Endothelial cell of umbilical vein (primary cell): ENCODE data around the gene SLC38A10. TPM values are rescaled to one million over a fixed set of nuclear protein-coding genes. Genes with fewer than 3 reads are reported as not detected.

Source experiments
- BruUV-seq: library from RNA; stranded (reverse); fragments of 400-500 nt; replicated peaks from 2 replicates; lab custom pipeline; 2021; lab: Mats Ljungman, UMichigan
- CTCF ChIA-PET: fragments of 300-600, 350-600 bp; sonication (Branson Sonifier 250); formaldehyde crosslinking; loops from one replicate; lab custom pipeline; 2021; ENCODE audit warnings: antibody characterized with exemption, inconsistent platforms; lab: Charles Lee
- POLR2A ChIA-PET: fragments of 300-600, 350-600 bp; sonication (Branson Sonifier 250); formaldehyde crosslinking; loops from one replicate; lab custom pipeline; 2021; ENCODE audit warnings: antibody characterized with exemption, inconsistent platforms; lab: Charles Lee
- DNase-seq: peaks from one replicate; pipeline ENCODE4 v3.0.0-alpha.2; 2011; ENCODE audit warnings: low read depth, low spot score
- FAIRE-seq: peaks from 2 replicates; lab custom pipeline; 2011; peaks lifted over from hg19 to GRCh38; lab: Jason Lieb, UNC
- H2AFZ ChIP-seq: 2 replicates; pipeline ENCODE4 v1.6.0; 2012; ENCODE audit warnings: low read depth, low read length, control low read depth, inconsistent platforms
- H3K27ac ChIP-seq: 2 replicates; pipeline ENCODE4 v1.5.1; 2011; ENCODE audit warnings: low read depth, mild to moderate bottlenecking, control low read depth, low read length, moderate library complexity; ENCODE audit not compliant: insufficient read depth
- H3K27me3 ChIP-seq, 2 experiments: 2 replicates each; pipeline versions ENCODE4 v1.6.0 to v1.6.1; 2011; ENCODE audit warnings: low read length in 2 of 2, mixed read lengths in 1 of 2; ENCODE audit not compliant: control insufficient read depth in 2 of 2, insufficient read depth in 2 of 2
- H3K36me3 ChIP-seq, 2 experiments: 2 replicates in 1 of 2; 3 replicates in 1 of 2; pipeline ENCODE4 v1.5.1; 2011; ENCODE audit warnings: low read length in 2 of 2, mild to moderate bottlenecking in 1 of 2, moderate library complexity in 1 of 2; ENCODE audit not compliant: control insufficient read depth in 2 of 2, insufficient read depth in 2 of 2; ENCODE audit errors: extremely low read depth in 1 of 2
- H3K4me1 ChIP-seq: 3 replicates; pipeline ENCODE4 v1.5.1; 2011; ENCODE audit warnings: mild to moderate bottlenecking, low read length; ENCODE audit not compliant: control insufficient read depth, insufficient read depth; ENCODE audit errors: extremely low read depth
- H3K4me2 ChIP-seq: 2 replicates; pipeline ENCODE4 v1.6.1; 2011; ENCODE audit warnings: low read length, control low read depth, mixed read lengths; ENCODE audit not compliant: insufficient read depth
- H3K4me3 ChIP-seq, 3 experiments: fragments of 200-600 bp in 1 of 3; sonication (generic), shearing (Covaris generic) in 1 of 3; replicated peaks in 1 of 3; 2 replicates each; pipeline ENCODE4 v1.5.1; 2011 to 2016; ENCODE audit warnings: control low read depth in 3 of 3, low read length in 3 of 3, mild to moderate bottlenecking in 2 of 3, inconsistent platforms in 1 of 3, low read depth in 1 of 3, moderate library complexity in 1 of 3; ENCODE audit not compliant: insufficient read depth in 1 of 3
- H3K79me2 ChIP-seq: 2 replicates; pipeline ENCODE4 v1.6.0; 2012; ENCODE audit warnings: low read length, inconsistent platforms; ENCODE audit not compliant: control insufficient read depth, insufficient read depth
- H3K9ac ChIP-seq: replicated peaks from 2 replicates; pipeline ENCODE3; 2011; ENCODE audit warnings: low read length, control low read depth; ENCODE audit not compliant: insufficient read depth; ENCODE audit errors: extremely low read depth
- H3K9me1 ChIP-seq: replicated peaks from 3 replicates; pipeline ENCODE4 v1.6.0; 2011; ENCODE audit warnings: mild to moderate bottlenecking, low read length; ENCODE audit not compliant: control insufficient read depth, insufficient read depth; ENCODE audit errors: extremely low read depth
- H3K9me3 ChIP-seq: replicated peaks from 2 replicates; pipeline ENCODE4 v1.5.1; 2012; ENCODE audit warnings: low read length, inconsistent platforms; ENCODE audit not compliant: control insufficient read depth, insufficient read depth
- H4K20me1 ChIP-seq: replicated peaks from 2 replicates; pipeline ENCODE3; 2011; ENCODE audit warnings: mild to moderate bottlenecking, low read length; ENCODE audit not compliant: control insufficient read depth, insufficient read depth; ENCODE audit errors: extremely low read depth
- EZH2 ChIP-seq: IDR thresholded peaks from 2 replicates; pipeline ENCODE4 v1.6.1; 2012; ENCODE audit warnings: borderline replicate concordance, low read depth, mild to moderate bottlenecking, moderate library complexity, low read length, inconsistent platforms; ENCODE audit not compliant: severe bottlenecking
- FOS ChIP-seq: IDR thresholded peaks from 2 replicates; pipeline ENCODE4 v1.6.1; 2011; ENCODE audit warnings: mild to moderate bottlenecking, low read length, moderate library complexity, borderline replicate concordance; ENCODE audit not compliant: insufficient read depth
- GATA2 ChIP-seq: IDR thresholded peaks from 2 replicates; pipeline ENCODE4 v1.7.0; 2011; ENCODE audit warnings: low read depth, mild to moderate bottlenecking, moderate library complexity, mixed read lengths, low read length; ENCODE audit not compliant: insufficient read length, insufficient read depth
- JUN ChIP-seq: IDR thresholded peaks from 2 replicates; pipeline ENCODE4 v1.6.1; 2011; ENCODE audit warnings: borderline replicate concordance, low read depth; ENCODE audit not compliant: insufficient read length, insufficient read depth
- MYC ChIP-seq: IDR thresholded peaks from one replicate; pipeline ENCODE4 v1.6.1; 2011; ENCODE audit warnings: mild to moderate bottlenecking, low read depth, low read length
- POLR2A ChIP-seq: IDR thresholded peaks from 2 replicates; pipeline ENCODE4 v1.6.1; 2012; ENCODE audit warnings: low read depth, mild to moderate bottlenecking, control low read depth, low read length
- POLR2AphosphoS5 ChIP-seq: IDR thresholded peaks from 2 replicates; pipeline ENCODE4 v1.6.1; 2012; ENCODE audit warnings: low read depth, mild to moderate bottlenecking, control low read depth, low read length, moderate library complexity; ENCODE audit not compliant: insufficient read depth
- dilution Hi-C: fragments of 300-500 bp; cut with MboI; formaldehyde crosslinking; loops from one replicate; pipeline ENCODE4 v1.15.0; 2019; ENCODE audit warnings: low sequenced_read_pairs; ENCODE audit not compliant: extremely low pct_ligation_motif_present
- intact Hi-C: fragments of 100-400 bp; cut with micrococcal nuclease; formaldehyde crosslinking; loops from one replicate; pipeline ENCODE4 v1.10.0; 2022
- polyA plus RNA-seq, 4 experiments: library from polyadenylated mRNA; depleted of rRNA in 3 of 4; stranded (reverse) in 3 of 4; unstranded in 1 of 4; fragments of >200 nt; gene quantifications; 2 replicates each; pipeline versions ENCODE4 v1.2.1 to v1.2.3, GENCODE V29; 2011 to 2012; ENCODE audit warnings: missing spikeins in 1 of 4
- total RNA-seq: library from RNA; stranded (reverse); gene quantifications from 2 replicates; pipeline ENCODE4 v1.2.3, GENCODE V29; 2021
- TF ChIP-seq, protein P1 (sequence below): IDR thresholded peaks from 2 replicates; pipeline ENCODE4 v1.6.1; 2011; ENCODE audit not compliant: insufficient read depth, insufficient read length
- TF ChIP-seq, protein P2 (sequence below), 2 donors: IDR thresholded peaks; 1 replicate in 1 of 2; 2 replicates in 1 of 2; pipeline ENCODE4 v1.5.1; 2011; ENCODE audit warnings: low read length in 2 of 2, mild to moderate bottlenecking in 2 of 2, moderate library complexity in 2 of 2, control low read depth in 1 of 2, inconsistent platforms in 1 of 2, low read depth in 1 of 2; ENCODE audit not compliant: insufficient read depth in 1 of 2; ENCODE audit errors: extremely low read depth in 1 of 2

SLC38A10 gene
- total and polyA plus RNA-seq, 2 donors (not counting 3 experiments of a cell fraction or from before 2014, with no cell fraction given), result 72.7 to 113 TPM

DNA sequence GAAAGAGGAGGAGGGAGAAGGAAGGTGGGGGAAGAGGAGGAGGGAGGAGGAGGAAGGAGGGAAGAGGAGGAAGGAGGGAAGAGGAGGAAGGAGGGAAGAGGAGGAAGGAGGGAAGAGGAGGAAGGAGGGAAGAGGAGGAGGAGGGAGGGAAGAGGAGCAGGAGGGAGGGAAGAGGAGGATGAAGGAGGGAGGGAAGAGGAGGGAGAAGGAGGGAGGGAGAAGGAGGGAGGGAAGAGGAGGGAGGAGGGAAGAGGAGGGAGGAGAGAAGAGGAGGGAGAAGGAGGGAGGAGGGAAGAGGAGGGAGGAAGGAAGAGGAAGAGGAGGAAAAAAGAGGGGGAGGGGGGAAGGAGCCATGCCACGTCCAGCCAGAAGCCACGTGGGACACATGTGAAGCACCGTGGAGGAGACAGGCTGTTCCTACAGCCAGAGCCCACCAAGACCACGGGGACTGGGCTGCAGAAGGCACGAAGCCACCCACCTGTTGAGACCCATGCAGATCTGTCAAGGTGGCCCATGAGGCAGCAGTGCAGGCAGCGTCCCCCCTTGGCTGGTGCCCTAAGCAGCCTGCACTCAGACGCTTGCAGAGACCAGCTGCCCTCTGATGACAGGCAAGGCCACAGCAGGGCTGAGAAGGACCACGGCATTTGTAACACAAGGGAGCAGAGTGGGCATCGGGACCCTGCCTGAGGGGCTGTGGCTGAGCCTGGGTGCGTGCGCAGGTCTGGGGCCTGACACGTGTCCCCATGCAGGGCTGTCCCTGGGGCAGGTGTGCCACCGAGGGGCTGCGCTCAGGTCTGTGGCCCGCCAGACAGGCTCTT lies 45.7 kb downstream of the SLC38A10 start:
- Histone ChIP-seq H3K79me2 (no peaks in the 10 kb centered on the region), H3K27ac (no peak overlapping the region), H4K20me1 (no peaks in the 10 kb centered on the region), H3K27me3 (no peaks in the 10 kb centered on the region), H3K36me3 (peaks cover 0 to 11% of the 10 kb centered on the region in 2 experiments), H3K9ac (no peak overlapping the region), H3K4me2 (no peak overlapping the region), H3K9me3 (no peaks in the 10 kb centered on the region), H3K4me3 (no peak overlapping the region), H3K9me1 (no peaks in the 10 kb centered on the region), H2AFZ (no peak overlapping the region), H3K4me1 (no peaks in the 10 kb centered on the region)
- dilution Hi-C loops (no loop called here), intact Hi-C loops (loop anchor here (5.0 kb wide), 1 partner anchor 263 kb away; the partner anchor contains the start of gene ACTG1)
- CTCF ChIA-PET, result interaction anchor here (1.0 kb wide), 1 partner anchor 235 kb away, joined by 3 read pairs; no protein-coding TSS in a partner anchor
- TF ChIP-seq GATA2 (no peak), JUN (no peak), MYC (no peak), FOS (no peak), POLR2A (no peak), EZH2 (no peak), POLR2AphosphoS5 (no peak)
- TF ChIP-seq, protein P1, sequence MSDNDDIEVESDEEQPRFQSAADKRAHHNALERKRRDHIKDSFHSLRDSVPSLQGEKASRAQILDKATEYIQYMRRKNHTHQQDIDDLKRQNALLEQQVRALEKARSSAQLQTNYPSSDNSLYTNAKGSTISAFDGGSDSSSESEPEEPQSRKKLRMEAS, result no peak
- TF ChIP-seq, protein P2, sequence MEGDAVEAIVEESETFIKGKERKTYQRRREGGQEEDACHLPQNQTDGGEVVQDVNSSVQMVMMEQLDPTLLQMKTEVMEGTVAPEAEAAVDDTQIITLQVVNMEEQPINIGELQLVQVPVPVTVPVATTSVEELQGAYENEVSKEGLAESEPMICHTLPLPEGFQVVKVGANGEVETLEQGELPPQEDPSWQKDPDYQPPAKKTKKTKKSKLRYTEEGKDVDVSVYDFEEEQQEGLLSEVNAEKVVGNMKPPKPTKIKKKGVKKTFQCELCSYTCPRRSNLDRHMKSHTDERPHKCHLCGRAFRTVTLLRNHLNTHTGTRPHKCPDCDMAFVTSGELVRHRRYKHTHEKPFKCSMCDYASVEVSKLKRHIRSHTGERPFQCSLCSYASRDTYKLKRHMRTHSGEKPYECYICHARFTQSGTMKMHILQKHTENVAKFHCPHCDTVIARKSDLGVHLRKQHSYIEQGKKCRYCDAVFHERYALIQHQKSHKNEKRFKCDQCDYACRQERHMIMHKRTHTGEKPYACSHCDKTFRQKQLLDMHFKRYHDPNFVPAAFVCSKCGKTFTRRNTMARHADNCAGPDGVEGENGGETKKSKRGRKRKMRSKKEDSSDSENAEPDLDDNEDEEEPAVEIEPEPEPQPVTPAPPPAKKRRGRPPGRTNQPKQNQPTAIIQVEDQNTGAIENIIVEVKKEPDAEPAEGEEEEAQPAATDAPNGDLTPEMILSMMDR (IDR thresholded peaks at IDR 0.05; ENCODE audit: extremely low read depth in 1 of 2, insufficient read depth in 1 of 2, low read depth in 1 of 2, low read length in 2 of 2), result no peak
- FAIRE-seq (peak; percentile 64), DNase-seq (no peak)
- POLR2A ChIA-PET, result no interaction called here
- no TSS peak for BruUV-seq
